ENCODE results near the gene CPLX3.

Gene CPLX3

GRCh38 chr15:74812533-74812932, 13.9 kb upstream of the CPLX3 start, which contains the start of gene LMAN1L:
TSS of gene LMAN1L (plus strand) at chr15:74812835. CDS start at chr15:74812855, 20 bp downstream.
- no peaks in the 10 kb centered on the region for H3K27me3 ChIP-seq (ENCODE audit: control insufficient read depth, insufficient read depth, low read length)
- no peaks in the 10 kb centered on the region for H3K4me1 ChIP-seq (ENCODE audit: control insufficient read depth, insufficient read depth, low read length)
- H3K36me3 ChIP-seq (ENCODE audit: control insufficient read depth, insufficient read depth, low read length) = no peaks in the 10 kb centered on the region
- H3K4me3 ChIP-seq (ENCODE audit: low read depth, low read length) = no peak within 1 kb of the TSS
- H3K9ac ChIP-seq (ENCODE audit: low read depth, low read length) = no peak within 1 kb of the TSS
- H3K9me3 ChIP-seq (ENCODE audit: control insufficient read depth, insufficient read depth, low read length) = no peaks in the 10 kb centered on the region

GRCh38 chr15:74815121-74815934, 11.1 kb upstream of the CPLX3 start:
- no peaks in the 10 kb centered on the region for H3K36me3 ChIP-seq (ENCODE audit: control insufficient read depth, insufficient read depth, low read length)
- no peaks in the 10 kb centered on the region for H3K4me1 ChIP-seq (ENCODE audit: control insufficient read depth, insufficient read depth, low read length)
- no peak overlapping the region for H3K4me3 ChIP-seq (ENCODE audit: low read depth, low read length)
- no peak overlapping the region for H3K9ac ChIP-seq (ENCODE audit: low read depth, low read length)
- H3K27me3 ChIP-seq (ENCODE audit: control insufficient read depth, insufficient read depth, low read length) = no peaks in the 10 kb centered on the region
- H3K9me3 ChIP-seq (ENCODE audit: control insufficient read depth, insufficient read depth, low read length) = no peaks in the 10 kb centered on the region

GRCh38 chr15:74815961-74816360, 10.5 kb upstream of the CPLX3 start:
- no peaks in the 10 kb centered on the region for H3K4me1 ChIP-seq (ENCODE audit: control insufficient read depth, insufficient read depth, low read length)
- H3K36me3 ChIP-seq (ENCODE audit: control insufficient read depth, insufficient read depth, low read length) = no peaks in the 10 kb centered on the region
- no peak overlapping the region for H3K4me3 ChIP-seq (ENCODE audit: low read depth, low read length)
- no peak overlapping the region for H3K9ac ChIP-seq (ENCODE audit: low read depth, low read length)
- H3K27me3 ChIP-seq (ENCODE audit: control insufficient read depth, insufficient read depth, low read length) = no peaks in the 10 kb centered on the region
- no peaks in the 10 kb centered on the region for H3K9me3 ChIP-seq (ENCODE audit: control insufficient read depth, insufficient read depth, low read length)

GRCh38 chr15:74816624-74817369, 9.6 kb upstream of the CPLX3 start:
- no peaks in the 10 kb centered on the region for H3K27me3 ChIP-seq (ENCODE audit: control insufficient read depth, insufficient read depth, low read length)
- H3K4me3 ChIP-seq (ENCODE audit: low read depth, low read length) = no peak overlapping the region
- H3K9ac ChIP-seq (ENCODE audit: low read depth, low read length) = no peak overlapping the region
- no peaks in the 10 kb centered on the region for H3K4me1 ChIP-seq (ENCODE audit: control insufficient read depth, insufficient read depth, low read length)
- no peaks in the 10 kb centered on the region for H3K36me3 ChIP-seq (ENCODE audit: control insufficient read depth, insufficient read depth, low read length)
- no peaks in the 10 kb centered on the region for H3K9me3 ChIP-seq (ENCODE audit: control insufficient read depth, insufficient read depth, low read length)

- H3K4me1 ChIP-seq (ENCODE audit: control insufficient read depth, insufficient read depth, low read length) = no peaks in the 10 kb centered on the region
- no peak overlapping the region for H3K9ac ChIP-seq (ENCODE audit: low read depth, low read length)
- no peak overlapping the region for H3K4me3 ChIP-seq (ENCODE audit: low read depth, low read length)
- no peaks in the 10 kb centered on the region for H3K27me3 ChIP-seq (ENCODE audit: control insufficient read depth, insufficient read depth, low read length)
- H3K36me3 ChIP-seq (ENCODE audit: control insufficient read depth, insufficient read depth, low read length) = no peaks in the 10 kb centered on the region
- no peaks in the 10 kb centered on the region for H3K9me3 ChIP-seq (ENCODE audit: control insufficient read depth, insufficient read depth, low read length)
Measured at GRCh38 chr15:74817370-74817737, 9.1 kb upstream of the CPLX3 start.

- H3K9ac ChIP-seq (ENCODE audit: low read depth, low read length) = no peak overlapping the region
- peaks cover 8% of the 10 kb centered on the region for H3K27me3 ChIP-seq (ENCODE audit: control insufficient read depth, insufficient read depth, low read length)
- H3K4me3 ChIP-seq (ENCODE audit: low read depth, low read length) = no peak overlapping the region
- H3K36me3 ChIP-seq (ENCODE audit: control insufficient read depth, insufficient read depth, low read length) = no peaks in the 10 kb centered on the region
- H3K4me1 ChIP-seq (ENCODE audit: control insufficient read depth, insufficient read depth, low read length) = no peaks in the 10 kb centered on the region
- no peaks in the 10 kb centered on the region for H3K9me3 ChIP-seq (ENCODE audit: control insufficient read depth, insufficient read depth, low read length)
Measured at GRCh38 chr15:74820056-74820455, 6.4 kb upstream of the CPLX3 start.

GRCh38 chr15:74821091-74821789, 5.2 kb upstream of the CPLX3 start:
- Histone ChIP-seq H3K9ac (ENCODE audit: low read depth, low read length) (no peak overlapping the region), H3K27me3 (ENCODE audit: control insufficient read depth, insufficient read depth, low read length) (peaks cover 20% of the 10 kb centered on the region), H3K9me3 (ENCODE audit: control insufficient read depth, insufficient read depth, low read length) (no peaks in the 10 kb centered on the region), H3K36me3 (ENCODE audit: control insufficient read depth, insufficient read depth, low read length) (no peaks in the 10 kb centered on the region), H3K4me3 (ENCODE audit: low read depth, low read length) (no peak overlapping the region), H3K4me1 (ENCODE audit: control insufficient read depth, insufficient read depth, low read length) (no peaks in the 10 kb centered on the region)

- Histone ChIP-seq H3K36me3 (ENCODE audit: control insufficient read depth, insufficient read depth, low read length) (no peaks in the 10 kb centered on the region), H3K9ac (ENCODE audit: low read depth, low read length) (no peak overlapping the region), H3K4me3 (ENCODE audit: low read depth, low read length) (no peak overlapping the region), H3K4me1 (ENCODE audit: control insufficient read depth, insufficient read depth, low read length) (no peaks in the 10 kb centered on the region), H3K9me3 (ENCODE audit: control insufficient read depth, insufficient read depth, low read length) (no peaks in the 10 kb centered on the region), H3K27me3 (ENCODE audit: control insufficient read depth, insufficient read depth, low read length) (peaks cover 23% of the 10 kb centered on the region)
Measured at GRCh38 chr15:74821790-74822158, 4.7 kb upstream of the CPLX3 start.

- no peaks in the 10 kb centered on the region for H3K4me1 ChIP-seq (ENCODE audit: control insufficient read depth, insufficient read depth, low read length)
- H3K9ac ChIP-seq (ENCODE audit: low read depth, low read length) = no peak overlapping the region
- no peaks in the 10 kb centered on the region for H3K36me3 ChIP-seq (ENCODE audit: control insufficient read depth, insufficient read depth, low read length)
- no peak overlapping the region for H3K4me3 ChIP-seq (ENCODE audit: low read depth, low read length)
- no peaks in the 10 kb centered on the region for H3K9me3 ChIP-seq (ENCODE audit: control insufficient read depth, insufficient read depth, low read length)
- H3K27me3 ChIP-seq (ENCODE audit: control insufficient read depth, insufficient read depth, low read length) = peaks cover 27% of the 10 kb centered on the region
Measured at GRCh38 chr15:74822233-74822632, 4.2 kb upstream of the CPLX3 start.

- H3K27me3 ChIP-seq (ENCODE audit: control insufficient read depth, insufficient read depth, low read length) = peaks cover 36% of the 10 kb centered on the region
- H3K9me3 ChIP-seq (ENCODE audit: control insufficient read depth, insufficient read depth, low read length) = no peaks in the 10 kb centered on the region
- no peaks in the 10 kb centered on the region for H3K36me3 ChIP-seq (ENCODE audit: control insufficient read depth, insufficient read depth, low read length)
- H3K4me3 ChIP-seq (ENCODE audit: low read depth, low read length) = no peak overlapping the region
- H3K4me1 ChIP-seq (ENCODE audit: control insufficient read depth, insufficient read depth, low read length) = no peaks in the 10 kb centered on the region
- no peak overlapping the region for H3K9ac ChIP-seq (ENCODE audit: low read depth, low read length)
Measured at GRCh38 chr15:74823324-74823723, 3.1 kb upstream of the CPLX3 start.

GRCh38 chr15:74824976-74825375, 1.5 kb upstream of the CPLX3 start:
- H3K4me3 ChIP-seq (ENCODE audit: low read depth, low read length) = no peak overlapping the region

More at GRCh38 chr15:74824976-74825375, 1.5 kb upstream of the CPLX3 start:
- Histone ChIP-seq H3K36me3 (ENCODE audit: control insufficient read depth, insufficient read depth, low read length) (no peaks in the 10 kb centered on the region), H3K27me3 (ENCODE audit: control insufficient read depth, insufficient read depth, low read length) (peaks cover 43% of the 10 kb centered on the region), H3K9me3 (ENCODE audit: control insufficient read depth, insufficient read depth, low read length) (no peaks in the 10 kb centered on the region), H3K4me1 (ENCODE audit: control insufficient read depth, insufficient read depth, low read length) (no peaks in the 10 kb centered on the region), H3K9ac (ENCODE audit: low read depth, low read length) (no peak overlapping the region)
